NCI-H1436 (cell line): Measurements from ENCODE around the gene P2RY12.
"Not testable (repeated sequence)": the region's sequence is repeated elsewhere in the genome, so short reads cannot be mapped to it uniquely, and the experiment has no call there.

Experiments used
- DNase-seq: peaks from one replicate; lab custom pipeline; 2025; lab: John Stamatoyannopoulos, UW

Gene P2RY12

GRCh38 chr3:151393146-151393830 is 8.7 kb upstream of the P2RY12 start:
- DNase-seq: no peak

GRCh38 chr3:151392191-151392590 is 7.6 kb upstream of the P2RY12 start:
- not testable (repeated sequence) for DNase-seq

- DNase-seq: no peak
These were observed 7.2 kb upstream of the P2RY12 start for GRCh38 chr3:151391720-151392119.

- no peak for DNase-seq
These were observed 3.3 kb upstream of the P2RY12 start for GRCh38 chr3:151387842-151388241.

GRCh38 chr3:151387432-151387831 is 2.9 kb upstream of the P2RY12 start:
- no peak for DNase-seq

- no peak for DNase-seq
These were observed 1.5 kb upstream of the P2RY12 start for GRCh38 chr3:151386056-151386455.

- DNase-seq: no peak
These were observed 597 bp downstream of the P2RY12 start for GRCh38 chr3:151383956-151384355.

- DNase-seq: no peak
These were observed 1.4 kb downstream of the P2RY12 start for GRCh38 chr3:151383111-151383510.

GRCh38 chr3:151382671-151383070 is 1.9 kb downstream of the P2RY12 start:
- DNase-seq: no peak

GRCh38 chr3:151379083-151379734 is 5.3 kb downstream of the P2RY12 start:
- no peak for DNase-seq

GRCh38 chr3:151377768-151378385 is 6.7 kb downstream of the P2RY12 start:
- no peak for DNase-seq

- DNase-seq: no peak
These were observed 12.3 kb downstream of the P2RY12 start for GRCh38 chr3:151372063-151372820.

GRCh38 chr3:151371526-151371925 is 13.0 kb downstream of the P2RY12 start:
- DNase-seq: no peak

GRCh38 chr3:151367448-151367847 is 17.1 kb downstream of the P2RY12 start:
- no peak for DNase-seq

GRCh38 chr3:151366993-151367392 is 17.6 kb downstream of the P2RY12 start:
- no peak for DNase-seq

- no peak for DNase-seq
These were observed 21.8 kb downstream of the P2RY12 start for GRCh38 chr3:151362751-151363174.

GRCh38 chr3:151357463-151357850 is 27.1 kb downstream of the P2RY12 start:
- no peak for DNase-seq

GRCh38 chr3:151356794-151357462 is 27.6 kb downstream of the P2RY12 start:
- no peak for DNase-seq

GRCh38 chr3:151351648-151352047 is 32.9 kb downstream of the P2RY12 start:
- DNase-seq: no peak

- DNase-seq: no peak
These were observed 33.3 kb downstream of the P2RY12 start for GRCh38 chr3:151351219-151351618.

- no peak for DNase-seq
These were observed 33.9 kb downstream of the P2RY12 start for GRCh38 chr3:151350656-151351055.

GRCh38 chr3:151347432-151347831 is 37.1 kb downstream of the P2RY12 start:
- DNase-seq: no peak
